ENCODE results near the gene ACD.

- TF ChIP-seq CTCF (IDR thresholded peaks at IDR 0.05; ENCODE audit: low read length) (no peak), EZH2 (IDR thresholded peaks at IDR 0.05; ENCODE audit: borderline replicate concordance, low read length) (no peak)
Measured at GRCh38 chr16:67661886-67662652, 2.0 kb upstream of the ACD start.
